ENCODE results near the gene MRTFB.

DNA sequence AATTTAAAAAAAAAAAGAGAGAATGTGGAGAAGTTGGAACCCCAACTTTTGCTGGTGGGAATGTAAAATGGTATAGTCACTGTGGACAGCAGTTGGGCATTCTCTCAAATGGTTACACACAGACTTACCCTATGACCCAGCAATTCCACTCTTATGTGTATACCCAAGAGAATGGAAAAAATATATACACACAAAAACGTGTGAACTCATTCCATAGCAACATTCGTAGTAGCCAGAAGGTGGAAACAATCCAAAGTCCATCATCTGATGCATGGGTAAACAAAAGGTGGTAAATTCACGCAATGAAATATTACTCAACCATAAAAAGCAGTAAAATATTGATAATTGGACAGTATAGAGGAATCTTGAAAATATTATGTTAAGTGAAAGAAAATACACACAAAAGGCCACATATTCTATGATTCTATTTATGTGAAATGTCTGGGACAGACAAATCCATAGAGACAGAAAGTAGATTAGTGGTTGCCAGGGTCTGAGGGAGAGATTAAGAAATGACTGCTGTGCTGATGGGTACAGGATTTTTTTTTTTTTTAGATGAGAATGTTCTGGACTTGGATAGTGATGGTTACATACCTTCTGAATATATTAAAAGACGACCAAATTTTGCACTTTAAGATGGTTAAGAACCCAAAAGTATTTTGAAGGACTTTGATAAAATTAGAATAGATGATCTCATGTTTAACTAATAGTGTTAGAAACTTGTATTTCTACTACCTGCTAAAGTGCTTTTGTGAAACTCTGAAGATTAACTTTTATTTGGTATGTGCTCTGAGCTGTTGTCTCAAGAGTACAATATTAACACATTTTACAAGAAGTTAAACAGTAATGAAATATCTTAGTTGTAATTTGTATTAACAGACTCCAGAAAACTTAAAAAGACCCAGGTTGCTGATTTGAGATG, 60.9 kb downstream of the MRTFB start:
- no peak for TF ChIP-seq CTCF (IDR thresholded peaks at IDR 0.05; ENCODE audit: borderline replicate concordance, extremely low read depth, low read length, poor library complexity, severe bottlenecking)
- no peak for TF ChIP-seq EZH2 (IDR thresholded peaks at IDR 0.05; ENCODE audit: borderline replicate concordance, low read depth, low read length, severe bottlenecking)
